HG03135 (cell line): ENCODE results near the gene LIMS2.

Source experiments
- ATAC-seq: cut with Tn5 transposase; IDR thresholded peaks from one replicate; pipeline ENCODE4 v1.9.1; 2021; ENCODE audit warnings: mild to moderate bottlenecking, moderate library complexity; ENCODE audit not compliant: unreplicated experiment

Gene LIMS2

GRCh38 chr2:127674241-127675209, 805 bp downstream of the LIMS2 start:
- ATAC-seq = no peak

- no peak for ATAC-seq
These were observed 1.9 kb downstream of the LIMS2 start for GRCh38 chr2:127673291-127674069.

- ATAC-seq = no peak
These were observed 2.7 kb downstream of the LIMS2 start for GRCh38 chr2:127672341-127673224.

- no peak for ATAC-seq
These were observed 3.6 kb downstream of the LIMS2 start for GRCh38 chr2:127671557-127672302.

GRCh38 chr2:127670957-127671290, 4.4 kb downstream of the LIMS2 start:
- ATAC-seq = no peak

- no peak for ATAC-seq
These were observed 5.0 kb downstream of the LIMS2 start for GRCh38 chr2:127670055-127670956.

GRCh38 chr2:127669056-127669455, 6.3 kb downstream of the LIMS2 start:
- no peak for ATAC-seq

GRCh38 chr2:127665267-127665893, 9.9 kb downstream of the LIMS2 start:
- ATAC-seq = no peak

- ATAC-seq = no peak
These were observed 10.5 kb downstream of the LIMS2 start for GRCh38 chr2:127664895-127665225.

- no peak for ATAC-seq
These were observed 11.1 kb downstream of the LIMS2 start for GRCh38 chr2:127664065-127664894.

GRCh38 chr2:127663566-127664064, 11.7 kb downstream of the LIMS2 start:
- ATAC-seq = no peak

- ATAC-seq = no peak
These were observed 12.3 kb downstream of the LIMS2 start for GRCh38 chr2:127662937-127663565.

- no peak for ATAC-seq
These were observed 13.3 kb downstream of the LIMS2 start for GRCh38 chr2:127661949-127662510.

- ATAC-seq = no peak
These were observed 14.2 kb downstream of the LIMS2 start for GRCh38 chr2:127661072-127661649.

- no peak for ATAC-seq
These were observed 15.1 kb downstream of the LIMS2 start for GRCh38 chr2:127660291-127660578.

- ATAC-seq = no peak
These were observed 15.7 kb downstream of the LIMS2 start for GRCh38 chr2:127659408-127660290.
